ENCODE data around the gene LIPA. TPM values are rescaled to one million over a fixed set of nuclear protein-coding genes. Genes with fewer than 3 reads are reported as not detected.
A peak's percentile ranks its signal among the peaks of the same experiment; 100 is the strongest.

The LIPA gene
- total and polyA plus RNA-seq, 2 of the 4 experiments (the other 2 are of a cell fraction), result 23.1 to 31.9 TPM

- peaks cover 24% of the 10 kb centered on the region for H3K4me1 ChIP-seq (ENCODE audit: control insufficient read depth, insufficient read depth, low read length)
- H3K56ac ChIP-seq (ENCODE audit: extremely low read depth, insufficient read depth, low read length), result no peak overlapping the region
- H3K9ac ChIP-seq (ENCODE audit: low read depth, low read length), result peak overlapping the region; percentile 15; the same call in 1 of the 2 replicates
- no peak overlapping the region for H2BK5ac ChIP-seq (ENCODE audit: low read depth, low read length, poor library complexity, severe bottlenecking)
- H3K18ac ChIP-seq (ENCODE audit: low read depth, low read length), result peak overlapping the region; percentile 16; the same call in 1 of the 2 replicates
- H2AK9ac ChIP-seq (replicated peaks; ENCODE audit: low read depth, low read length, poor library complexity), result peak overlapping the region; percentile 2
- peaks cover 8% of the 10 kb centered on the region for H3K27me3 ChIP-seq (ENCODE audit: control insufficient read depth, insufficient read depth, low read length)
- no peak overlapping the region; a peak in 1 of 4 replicates for H4K8ac ChIP-seq (ENCODE audit: low read depth in 2 of 2, low read length in 2 of 2)
- peak overlapping the region; percentile 76 for H3K4me2 ChIP-seq (ENCODE audit: low read depth, low read length)
- H2BK20ac ChIP-seq (ENCODE audit: low read depth, low read length), result peak overlapping the region; percentile 68
- ChIA-PET CTCF (interaction anchor here (2.6 kb wide), 1 partner anchor 177 kb away, joined by 12 read pairs; no protein-coding TSS in a partner anchor), POLR2A (ENCODE audit: unreplicated experiment) (no interaction called here)
- peak overlapping the region; percentile 31 for H2AK5ac ChIP-seq (ENCODE audit: low read depth, low read length)
- peak overlapping the region; percentile 42; the same call in 1 of the 2 replicates for H3K4ac ChIP-seq (ENCODE audit: low read depth, low read length)
- H2AFZ ChIP-seq (replicated peaks; ENCODE audit: low read length, poor library complexity), result peak overlapping the region; percentile 89
- no peaks in the 10 kb centered on the region for H3K36me3 ChIP-seq (ENCODE audit: control insufficient read depth, insufficient read depth, low read length)
- H4K91ac ChIP-seq (ENCODE audit: insufficient read depth, low read depth, low read length), result peak overlapping the region; percentile 76; the same call in 1 of the 2 replicates
- H4K5ac ChIP-seq (ENCODE audit: low read depth, low read length), result no peak overlapping the region; the same call in 1 of the 2 replicates
- H3K14ac ChIP-seq (replicated peaks; ENCODE audit: low read depth, low read length), result peak overlapping the region; percentile 39
- peak overlapping the region; percentile 83 for H3K23ac ChIP-seq (ENCODE audit: low read depth, low read length)
- in situ Hi-C loops (cut with MboI; ENCODE audit: low sequenced_read_pairs) (no loop called here), intact Hi-C loops (cut with micrococcal nuclease) (no loop called here), dilution Hi-C loops (cut with HindIII; ENCODE audit: low sequenced_read_pairs, unreplicated experiment) (loop anchor here (25.0 kb wide), 1 partner anchor 194 kb away; no protein-coding TSS in a partner anchor)
- ATAC-seq (ENCODE audit: low read depth) (peak; percentile 22), DNase-seq (peak; percentile 24)
- peak overlapping the region; percentile 39 for H3K4me3 ChIP-seq (ENCODE audit: insufficient read depth, low read depth, low read length)
- peaks cover 13% of the 10 kb centered on the region for H3K9me1 ChIP-seq (ENCODE audit: insufficient read depth, low read length)
- H2BK15ac ChIP-seq (ENCODE audit: low read depth, low read length), result peak overlapping the region; percentile 12; the same call in 2 of the 3 replicates
- BruUV-seq (replicated peaks), result no TSS peak
- H3K9me3 ChIP-seq (ENCODE audit: control insufficient read depth, insufficient read depth, low read length), result no peaks in the 10 kb centered on the region
- H2BK120ac ChIP-seq (ENCODE audit: low read depth, low read length), result peak overlapping the region; percentile 61
- 16% methylated on average over 15 of the region's 42 CpGs; no CpG with 5 or more reads in 1 of the 2 experiments for WGBS, 2 experiments (ENCODE audit: extremely low coverage in 2 of 2, insufficient read length in 1 of 2)
- H4K20me1 ChIP-seq (ENCODE audit: insufficient read depth, low read length), result no peaks in the 10 kb centered on the region
- no peak overlapping the region; the same call in 1 of the 2 replicates for H3K27ac ChIP-seq (ENCODE audit: insufficient read depth, low read length)
- no peaks in the 10 kb centered on the region for H3K79me1 ChIP-seq (ENCODE audit: low read depth in 1 of 2, low read length in 2 of 2)
- TF ChIP-seq SMC3 (IDR thresholded peaks at IDR 0.05; ENCODE audit: low read depth, low read length) (no peak), RCOR1 (IDR thresholded peaks at IDR 0.05; ENCODE audit: insufficient replicate concordance, low read length) (no peak), MAFK (IDR thresholded peaks at IDR 0.05; ENCODE audit: low read depth, low read length) (no peak), BHLHE40 (IDR thresholded peaks at IDR 0.05; ENCODE audit: low read depth, low read length) (no peak), ELK1 (IDR thresholded peaks at IDR 0.05; ENCODE audit: borderline replicate concordance, low read depth, low read length) (no peak), CEBPB (IDR thresholded peaks at IDR 0.05; ENCODE audit: low read depth, low read length) (no peak), MXI1 (IDR thresholded peaks at IDR 0.05; ENCODE audit: borderline replicate concordance, low read depth, low read length) (no peak), RFX5 (IDR thresholded peaks at IDR 0.05; ENCODE audit: low read depth, low read length) (no peak), POLR2A (IDR thresholded peaks at IDR 0.05; ENCODE audit: low read depth, low read length) (no peak), FOS (IDR thresholded peaks at IDR 0.05; ENCODE audit: low read depth, low read length) (no peak), MAZ (IDR thresholded peaks at IDR 0.05; ENCODE audit: borderline replicate concordance, low read depth, low read length) (no peak), CHD1 (IDR thresholded peaks at IDR 0.05; ENCODE audit: low read depth, low read length) (no peak), NFE2L2 (IDR thresholded peaks at IDR 0.05; ENCODE audit: low read depth, low read length) (no peak), RAD21 (IDR thresholded peaks at IDR 0.05; ENCODE audit: low read length) (no peak)
- TF ChIP-seq, protein P1, sequence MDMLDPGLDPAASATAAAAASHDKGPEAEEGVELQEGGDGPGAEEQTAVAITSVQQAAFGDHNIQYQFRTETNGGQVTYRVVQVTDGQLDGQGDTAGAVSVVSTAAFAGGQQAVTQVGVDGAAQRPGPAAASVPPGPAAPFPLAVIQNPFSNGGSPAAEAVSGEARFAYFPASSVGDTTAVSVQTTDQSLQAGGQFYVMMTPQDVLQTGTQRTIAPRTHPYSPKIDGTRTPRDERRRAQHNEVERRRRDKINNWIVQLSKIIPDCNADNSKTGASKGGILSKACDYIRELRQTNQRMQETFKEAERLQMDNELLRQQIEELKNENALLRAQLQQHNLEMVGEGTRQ (IDR thresholded peaks at IDR 0.05; ENCODE audit: low read depth, low read length), result no peak
Measured at GRCh38 chr10:89206402-89207180, 45.0 kb downstream of the LIPA start.

Measured in IMR-90 (cell line).